NCI-H2107 (cell line): ENCODE results near the gene ACY1.

Experiments used
- DNase-seq: peaks from one replicate; lab custom pipeline; 2025; lab: John Stamatoyannopoulos, UW

Gene ACY1

DNA sequence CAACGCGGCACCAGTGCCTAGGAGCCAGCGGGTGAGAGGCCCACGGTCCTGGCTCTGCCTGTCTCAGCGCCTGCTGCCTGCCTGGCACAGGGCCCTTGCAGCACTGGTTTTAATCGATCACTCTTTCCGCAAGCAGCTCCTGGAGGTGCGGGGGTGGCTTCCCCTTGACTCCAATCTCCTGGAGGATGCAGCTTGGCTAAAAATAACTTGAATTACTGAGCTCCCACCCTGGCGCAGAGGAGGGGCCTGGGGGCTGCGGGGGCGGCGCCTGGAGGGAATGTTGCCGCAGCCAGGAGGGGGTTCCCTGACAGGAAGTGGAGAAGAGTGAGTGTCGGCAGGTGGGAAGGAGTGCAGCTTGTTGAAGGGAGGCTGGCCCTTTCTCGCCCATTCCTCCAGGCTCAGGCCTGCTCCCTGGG is 22.2 kb downstream of the ACY1 start:
- DNase-seq: peak; percentile 6

DNA sequence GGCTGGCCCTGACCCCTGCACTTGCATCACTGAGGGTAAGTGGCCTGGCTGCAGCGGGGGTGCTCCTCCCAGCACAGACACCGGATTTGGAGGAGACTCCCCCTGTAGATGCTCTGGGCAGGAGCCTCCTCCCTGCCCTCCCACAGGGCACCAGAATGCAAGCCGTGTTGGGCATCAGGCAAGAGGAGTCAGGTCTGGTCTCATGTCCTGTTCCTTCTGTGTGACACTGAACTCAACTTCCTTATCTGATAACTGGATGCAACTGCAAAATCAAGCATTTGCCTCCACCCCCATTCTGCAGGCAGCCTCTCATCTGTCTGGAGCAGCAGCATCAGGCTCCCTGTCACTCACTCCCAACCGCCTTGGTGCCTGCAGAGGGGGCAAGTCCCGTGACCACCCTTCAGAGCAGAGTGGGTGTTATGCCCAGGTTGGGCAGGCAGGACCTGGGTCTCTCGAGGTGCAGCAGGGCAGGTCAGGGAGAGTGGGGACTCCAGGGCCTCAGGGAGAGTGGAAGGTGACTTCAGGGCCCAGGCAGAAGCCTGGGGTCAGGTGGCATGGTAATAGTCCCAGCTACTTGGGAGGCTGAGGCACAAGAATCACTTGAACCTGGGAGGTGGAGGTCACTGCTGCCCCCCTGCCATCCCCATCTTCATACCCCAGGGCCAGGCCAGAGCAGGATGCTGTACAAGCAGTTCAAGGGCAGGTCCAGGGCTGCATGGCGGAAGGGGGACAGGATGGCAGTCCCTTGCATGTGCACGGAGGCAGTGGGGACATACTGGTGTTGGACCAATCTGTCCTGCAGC is 22.9 kb downstream of the ACY1 start:
- DNase-seq: no peak

DNA sequence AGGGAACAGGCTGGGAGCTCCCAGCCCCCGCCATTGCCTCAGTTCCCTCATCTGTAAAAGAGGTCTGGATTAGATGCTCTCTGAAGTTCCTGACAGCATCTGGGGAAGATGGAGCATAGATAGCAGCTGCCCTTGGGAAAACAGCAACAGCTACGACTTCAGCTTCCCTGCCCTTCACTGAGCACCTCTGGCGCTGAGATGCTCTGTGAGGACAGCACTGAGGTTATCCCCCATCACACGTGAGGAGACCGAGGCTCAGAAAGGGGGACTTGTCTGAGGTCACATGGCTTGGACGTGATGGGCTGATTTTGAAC is 23.4 kb downstream of the ACY1 start:
- no peak for DNase-seq

DNA sequence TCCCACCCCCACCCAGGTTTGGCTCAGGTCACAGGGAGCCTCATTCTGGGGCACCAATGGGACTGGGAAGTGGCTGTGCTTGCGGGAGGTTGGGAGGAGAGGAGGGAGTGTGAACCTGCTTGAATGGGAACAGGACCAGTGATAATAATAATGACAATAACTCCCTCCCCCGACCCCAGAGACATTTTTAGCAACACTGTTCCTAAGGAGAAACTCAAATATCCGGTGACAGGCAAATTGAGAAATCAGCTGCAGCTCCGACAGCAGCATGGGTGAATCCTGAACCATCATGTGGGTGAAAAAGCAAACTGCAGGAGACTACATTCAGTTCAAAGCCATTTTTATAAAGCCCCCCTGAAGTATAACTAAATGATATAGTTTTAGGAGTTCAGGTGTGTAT is 24.0 kb downstream of the ACY1 start:
- no peak for DNase-seq

DNA sequence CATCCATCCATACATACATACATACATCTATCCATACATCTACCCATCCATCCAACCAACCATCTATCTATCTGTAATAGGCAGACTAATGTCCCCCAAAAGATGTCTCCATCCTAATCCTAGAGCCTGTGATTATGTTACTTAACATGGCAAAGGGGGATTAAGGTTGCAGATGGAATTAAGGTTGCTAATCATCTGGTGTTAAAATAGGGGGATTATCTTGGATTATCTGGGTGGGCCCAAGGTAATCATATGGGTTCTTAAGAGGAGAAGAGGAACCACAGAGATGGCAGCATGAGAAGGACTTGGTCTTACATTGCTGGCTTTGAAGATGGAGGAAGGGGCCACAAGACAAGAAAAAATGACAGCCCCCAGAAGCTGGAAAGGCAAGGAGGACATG is 27.1 kb downstream of the ACY1 start:
- no peak for DNase-seq

DNA sequence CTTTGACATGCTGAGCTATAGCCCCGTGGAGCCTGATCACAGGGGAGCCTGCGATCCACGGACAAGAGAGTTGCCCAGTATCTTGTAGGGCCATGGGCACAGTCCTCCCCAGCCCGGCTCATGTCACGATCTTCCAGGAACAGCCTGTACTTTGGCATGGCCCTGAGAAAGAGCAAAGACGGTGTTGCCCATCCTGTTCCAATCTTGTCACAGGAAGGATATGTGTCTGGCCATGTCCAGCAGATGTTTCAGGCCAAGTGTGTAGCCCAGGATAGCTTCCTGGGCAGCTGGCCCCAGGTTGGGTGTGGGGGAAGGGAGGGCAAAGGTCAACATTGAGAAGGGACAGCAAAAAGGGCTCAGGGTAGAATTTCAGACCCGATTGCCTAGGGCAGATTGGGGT is 29.4 kb downstream of the ACY1 start:
- DNase-seq: no peak

DNA sequence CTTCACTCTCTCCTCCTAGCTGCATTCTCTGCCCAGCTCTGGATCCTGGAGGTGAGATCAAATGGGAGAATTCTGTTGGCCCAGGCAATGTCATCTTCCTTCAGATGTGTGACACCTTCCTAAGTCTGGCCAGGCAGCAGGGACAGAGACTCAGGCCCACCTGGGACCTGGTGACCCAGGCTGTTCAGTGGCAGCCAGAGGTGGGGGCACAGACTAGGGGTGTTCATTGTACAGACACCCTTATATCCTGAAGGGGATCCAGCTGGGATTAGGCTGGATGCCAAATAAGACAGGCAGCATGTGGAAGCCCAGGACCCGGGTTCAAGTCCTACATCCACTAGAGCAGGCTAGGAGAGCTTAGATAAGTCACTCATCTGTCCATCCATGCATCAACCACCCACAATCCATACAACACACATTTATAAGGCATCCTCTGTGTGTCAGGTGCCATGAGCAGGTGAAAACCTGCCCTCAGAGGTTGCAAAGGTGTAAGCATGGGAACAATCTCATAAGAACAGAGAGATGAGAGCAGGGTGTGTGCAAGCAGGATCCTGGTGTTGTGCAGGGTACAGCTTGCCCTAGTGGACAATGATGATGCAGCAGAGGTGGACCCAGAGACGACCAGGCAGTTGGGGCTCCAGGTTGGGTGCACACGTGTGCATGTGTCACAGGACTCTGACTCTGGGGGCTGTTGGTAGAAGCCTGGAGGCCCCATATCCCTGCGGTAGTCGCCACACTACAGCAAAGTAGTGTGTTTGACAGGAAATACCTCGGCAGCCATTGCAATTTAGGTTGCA is 30.7 kb downstream of the ACY1 start:
- DNase-seq: no peak

DNA sequence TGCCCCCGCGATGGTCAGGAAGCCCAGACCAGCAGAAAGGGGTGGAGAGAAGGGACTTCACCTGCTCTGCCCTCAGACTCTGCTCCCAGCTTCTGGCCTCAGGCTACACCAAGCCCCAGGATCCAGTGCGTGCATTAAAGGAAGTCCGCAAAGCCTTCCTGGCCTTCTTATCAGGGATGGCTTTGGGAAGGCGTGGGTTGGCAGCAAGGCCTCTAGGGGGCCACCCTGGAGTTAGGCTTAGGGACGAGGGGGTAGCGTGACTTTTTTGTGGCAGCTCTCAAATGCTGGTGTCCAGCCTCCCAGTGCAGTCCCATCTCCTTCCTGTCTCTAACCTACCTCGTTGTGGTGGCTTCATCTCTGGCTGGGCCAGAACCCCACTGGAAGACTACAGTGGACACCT is 31.3 kb downstream of the ACY1 start:
- no peak for DNase-seq

DNA sequence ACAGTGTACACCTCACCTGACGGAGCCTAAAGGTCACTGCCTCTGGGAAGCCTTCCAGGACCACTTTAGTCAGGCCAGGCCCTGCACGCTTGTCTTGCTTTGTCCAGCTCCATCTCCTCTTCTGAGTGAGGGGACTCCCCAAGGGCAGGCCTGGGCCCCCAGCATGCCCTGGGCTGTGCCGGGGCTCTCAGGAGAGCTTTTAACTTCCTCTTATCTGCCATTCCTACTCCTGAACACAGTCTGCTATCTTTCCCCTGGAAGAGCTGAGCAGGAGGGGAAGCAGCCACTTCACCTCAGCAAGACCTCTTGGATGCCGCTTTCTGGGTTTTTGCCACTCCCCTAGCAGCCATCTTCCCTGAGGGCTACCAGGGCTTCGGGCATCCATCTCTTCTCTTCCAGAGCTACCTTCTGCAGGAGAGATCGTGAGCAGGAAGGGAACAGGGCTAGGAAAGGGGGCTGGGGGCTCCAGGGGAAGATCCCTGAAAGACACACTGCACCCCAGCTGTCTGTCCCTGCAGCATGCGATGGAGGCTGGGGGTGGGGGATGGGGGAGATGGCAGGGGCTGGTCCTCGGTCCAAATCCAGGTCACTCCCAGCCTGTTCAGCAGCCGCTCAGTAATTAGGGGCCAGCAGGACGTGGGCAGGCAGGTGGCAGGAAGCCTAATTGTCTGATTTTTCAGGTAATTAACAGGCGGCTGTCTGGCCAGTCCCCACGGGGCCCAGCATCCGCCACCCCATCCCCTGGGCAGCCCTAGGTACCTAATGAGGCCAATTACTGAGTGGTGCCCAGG is 32.3 kb downstream of the ACY1 start:
- no peak for DNase-seq

DNA sequence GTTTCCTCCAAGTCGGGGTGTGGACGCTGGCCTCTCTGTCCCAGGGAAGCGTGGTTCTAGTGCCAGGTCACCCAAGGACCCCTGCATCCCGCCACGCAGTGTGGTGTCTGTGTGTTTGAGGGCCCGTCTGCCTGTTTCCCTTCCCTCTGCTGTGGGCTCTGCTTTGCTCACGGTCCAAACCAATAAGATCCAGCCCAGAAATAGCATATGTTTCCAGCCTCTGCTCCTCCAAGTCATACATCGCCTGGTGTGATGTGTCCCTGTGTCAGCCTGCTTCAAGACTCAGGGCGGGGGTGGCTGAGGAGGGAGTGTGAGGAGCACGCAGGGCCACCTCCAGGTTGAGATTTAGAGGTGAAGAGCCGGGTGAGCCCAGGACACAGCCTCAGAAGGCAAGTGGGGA is 34.3 kb downstream of the ACY1 start:
- DNase-seq: no peak

DNA sequence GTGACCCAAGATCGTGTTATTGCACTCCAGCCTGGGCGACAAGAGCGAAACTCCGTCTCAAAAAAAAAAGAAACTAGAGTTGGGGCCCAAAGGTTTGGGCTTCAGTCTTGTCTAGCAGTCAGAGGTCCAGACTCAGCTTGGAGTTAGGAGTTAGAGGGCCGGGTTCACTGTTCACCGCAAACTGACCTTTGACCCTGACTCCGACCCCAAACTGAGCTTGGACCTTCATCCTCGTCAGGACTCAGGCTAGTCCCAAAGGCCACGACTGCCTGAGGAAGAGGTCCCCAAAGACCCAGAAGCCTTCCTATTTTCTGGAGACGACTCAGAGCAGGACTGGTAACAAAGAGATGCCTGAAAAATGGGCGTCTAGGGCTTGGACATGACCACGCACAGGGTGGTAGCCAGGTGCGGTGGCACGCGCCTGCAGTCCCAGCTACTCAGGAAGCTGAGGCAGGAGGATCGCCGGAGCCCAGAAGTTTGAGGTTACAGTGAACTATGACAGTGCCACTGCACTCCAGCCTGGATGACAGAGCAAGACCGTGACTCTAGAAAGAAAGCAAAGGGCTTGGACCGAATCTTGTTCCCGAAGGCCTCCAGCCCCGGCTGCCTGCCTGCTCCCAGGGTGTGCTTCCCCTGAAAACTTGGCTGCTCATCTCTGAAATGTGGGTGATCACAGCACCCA is 35.1 kb downstream of the ACY1 start:
- no peak for DNase-seq

DNA sequence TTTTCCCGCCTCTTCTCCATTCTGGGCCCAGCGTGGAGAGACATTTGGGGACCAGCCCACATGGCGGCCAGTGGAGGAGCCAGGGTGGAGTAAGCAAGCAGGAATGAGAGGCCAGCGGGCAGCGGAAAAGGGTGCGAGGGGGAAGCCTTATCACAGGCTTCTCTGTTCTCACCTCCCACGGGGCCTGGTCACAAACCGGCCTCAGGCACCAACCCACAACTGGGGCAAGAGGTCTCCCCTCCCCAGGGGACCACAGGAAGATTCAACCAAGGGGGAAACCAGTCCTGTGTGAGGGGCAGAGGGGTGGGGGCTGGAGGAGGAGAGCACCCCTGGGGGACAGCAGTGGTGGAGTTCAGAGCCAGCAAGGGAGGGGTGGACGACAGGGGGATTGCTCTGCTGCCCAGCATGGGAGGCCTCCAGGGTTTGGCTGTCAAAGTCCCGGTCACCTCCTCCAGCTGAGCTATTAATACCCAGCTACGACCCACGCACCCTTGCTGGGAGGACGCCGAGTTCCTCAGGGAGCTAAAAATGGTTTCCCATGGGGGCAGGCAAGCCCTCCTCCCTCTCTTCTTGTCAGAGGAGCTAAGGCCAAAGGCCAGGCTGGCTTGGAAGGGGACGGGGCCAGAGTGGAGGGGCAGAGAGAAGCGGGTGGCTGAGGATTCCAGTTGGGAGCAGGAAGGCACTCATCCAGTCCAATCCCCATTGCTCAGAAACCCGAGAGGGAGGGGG is 36.2 kb downstream of the ACY1 start:
- DNase-seq: no peak

DNA sequence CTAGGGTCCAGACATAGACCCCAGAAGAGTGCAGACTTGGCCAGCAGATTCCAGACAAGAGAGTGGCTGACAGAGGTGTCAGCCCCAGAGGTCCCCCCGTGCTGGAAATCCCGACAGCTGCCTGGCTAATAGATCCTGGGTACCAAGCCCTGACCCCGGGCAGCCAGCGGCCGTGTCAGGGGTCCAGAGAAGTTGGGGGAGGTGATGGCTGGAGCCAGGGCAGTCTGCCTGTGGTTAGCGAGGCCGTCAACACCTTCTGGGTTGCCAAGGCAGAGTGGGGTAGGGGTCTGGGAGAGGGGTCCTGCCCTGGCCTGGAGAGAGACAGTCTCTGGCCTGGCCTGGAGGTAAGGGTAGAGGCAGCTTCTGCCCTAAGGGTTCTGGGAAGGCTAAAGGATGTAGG is 37.5 kb downstream of the ACY1 start:
- no peak for DNase-seq

DNA sequence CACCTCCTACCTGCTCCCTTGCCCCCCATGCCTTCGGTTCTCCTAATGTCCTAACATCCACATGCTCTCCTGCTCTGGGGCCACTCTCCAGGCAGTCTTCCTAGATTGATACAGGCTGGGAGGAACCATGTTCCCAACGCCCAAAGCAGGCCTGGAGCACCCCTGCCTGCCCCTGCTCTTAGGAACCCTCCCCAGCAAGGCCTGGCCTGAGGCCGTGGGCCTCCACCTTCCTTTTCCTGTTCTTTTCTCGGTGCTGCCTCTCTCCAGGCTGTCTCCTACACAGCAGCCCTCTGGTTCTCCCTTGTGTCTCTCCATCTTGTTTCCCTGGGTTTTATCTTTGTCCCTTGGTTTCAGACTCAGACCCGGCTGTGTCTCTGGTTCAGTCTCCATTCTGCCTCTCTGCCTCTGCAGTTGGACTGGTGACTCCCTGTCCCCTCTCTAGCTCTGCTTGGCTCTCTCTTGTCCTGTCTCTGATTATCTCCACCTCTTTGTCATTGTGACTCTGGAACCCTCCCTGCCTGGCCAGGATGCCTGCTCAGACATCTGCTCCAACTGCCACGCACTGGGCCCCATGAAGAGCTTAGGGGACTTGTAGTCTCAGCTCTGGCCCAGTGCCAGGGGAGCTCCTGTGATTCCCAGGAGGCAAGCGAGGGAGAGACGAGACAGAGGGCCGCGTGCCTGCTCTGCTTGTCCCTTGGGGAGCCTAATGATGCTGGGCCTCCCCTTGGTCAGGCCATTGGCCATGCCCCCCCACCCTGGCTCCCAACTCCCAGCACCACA is 38.3 kb downstream of the ACY1 start:
- DNase-seq: peak; percentile 9

DNA sequence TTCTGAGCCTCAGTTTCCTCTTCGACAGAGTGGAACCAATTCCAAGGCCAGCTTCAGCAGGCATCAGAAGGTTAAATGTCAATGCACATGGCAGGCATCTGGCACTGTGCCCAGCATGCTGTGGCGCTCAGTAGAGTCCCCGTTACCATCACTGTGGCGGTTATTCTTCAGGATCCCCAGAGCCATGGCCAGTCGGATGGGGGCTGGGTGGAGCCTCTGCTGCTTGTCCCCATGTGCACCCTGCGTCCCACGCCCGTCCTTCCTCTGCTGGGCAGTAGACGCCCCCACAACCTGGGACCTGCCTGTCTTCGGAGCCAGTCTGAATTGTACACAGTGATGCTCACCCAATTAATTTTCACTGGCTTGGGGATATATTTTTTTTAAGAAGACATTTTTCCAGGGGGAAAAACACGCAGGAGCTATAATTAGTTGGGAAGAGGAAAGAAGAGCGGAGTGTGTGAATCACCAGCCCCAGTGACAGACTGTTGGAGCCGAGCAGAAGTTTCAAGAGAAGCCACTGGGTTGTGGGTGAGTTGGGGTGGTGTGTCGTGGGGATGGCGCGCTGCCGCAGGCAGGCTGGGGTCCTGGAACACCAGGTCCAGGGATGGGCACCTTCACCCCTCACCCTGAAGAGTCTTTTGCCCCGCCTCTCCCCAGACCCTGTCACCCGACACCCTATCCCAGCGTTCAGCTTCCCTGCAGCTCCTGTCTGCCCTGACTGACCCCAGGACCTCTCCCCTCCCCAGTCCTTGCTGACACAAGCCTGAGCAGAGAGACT is 39.2 kb downstream of the ACY1 start:
- DNase-seq: no peak

DNA sequence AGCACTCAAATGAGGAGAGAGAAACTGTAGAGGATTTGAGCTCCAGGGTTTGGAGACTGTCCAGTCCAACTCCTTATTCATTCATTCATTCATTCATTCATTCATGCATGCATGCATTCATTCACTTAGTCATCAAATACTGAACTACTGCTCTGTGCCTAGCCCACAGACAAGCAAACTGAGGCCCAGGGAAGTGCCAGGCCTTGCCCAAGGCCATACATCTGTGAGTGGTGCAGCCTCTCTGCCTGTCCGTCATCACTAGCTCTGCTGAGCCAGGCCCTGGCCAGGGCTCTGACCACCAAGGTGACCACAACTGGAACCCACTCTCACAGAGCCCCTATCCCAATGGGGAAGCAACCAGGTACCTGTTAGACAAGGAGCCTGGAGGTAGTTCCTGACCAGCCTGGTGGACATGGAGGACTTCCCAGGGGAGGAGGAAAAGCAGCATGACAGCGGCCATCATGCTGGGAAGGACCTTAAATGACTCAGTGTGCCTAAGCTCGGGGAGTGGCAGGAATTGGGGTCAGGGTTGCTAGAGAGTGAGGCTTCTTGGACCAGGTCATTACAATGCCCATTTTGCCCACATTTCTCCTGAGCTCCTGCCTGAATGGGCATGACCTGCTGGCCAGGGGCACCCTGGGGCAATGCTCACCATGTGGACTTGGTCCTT is 39.9 kb downstream of the ACY1 start:
- DNase-seq: no peak

DNA sequence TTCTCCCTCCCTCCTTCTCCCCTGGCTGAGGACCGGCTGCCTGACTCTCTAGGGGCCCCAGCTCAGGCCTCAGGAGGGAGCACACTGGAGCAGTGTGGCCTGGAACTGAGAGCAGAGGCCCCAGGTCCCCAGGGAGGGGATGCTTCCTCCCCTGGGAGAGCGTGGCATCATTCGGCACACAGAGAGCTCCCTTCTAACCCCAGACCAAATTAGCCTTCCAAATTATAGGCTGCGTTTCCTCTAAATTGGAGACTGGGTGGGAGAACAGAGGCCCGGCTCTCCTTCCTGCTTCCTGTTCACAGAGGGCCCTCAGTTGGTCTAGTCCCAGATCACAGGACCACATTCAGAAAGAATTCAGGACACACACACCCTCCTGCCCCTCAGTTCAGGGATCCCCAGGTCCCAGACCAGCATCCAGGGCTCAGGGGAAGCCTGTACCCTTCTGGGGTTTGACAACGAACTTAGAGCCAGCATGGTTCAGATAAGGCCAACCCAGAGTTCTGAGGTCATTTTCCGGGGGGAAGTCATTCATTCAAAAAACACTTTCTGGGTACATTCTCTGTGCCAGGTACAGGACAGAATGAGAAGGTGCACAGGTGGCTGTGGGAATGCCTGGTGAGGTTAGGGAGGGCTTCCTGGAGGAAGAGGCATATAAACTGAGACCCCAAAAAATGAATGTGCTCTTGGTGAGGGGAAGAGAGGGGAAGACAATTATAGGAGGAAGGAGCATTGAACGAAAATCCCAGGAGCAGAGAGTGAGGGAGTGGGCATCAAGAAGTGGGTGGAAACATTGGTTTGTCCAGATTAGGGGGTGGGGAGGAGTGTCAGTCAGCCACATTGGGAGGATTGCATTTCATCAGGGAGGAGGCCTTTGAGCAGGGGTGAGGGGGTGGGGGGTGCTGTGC is 40.8 kb downstream of the ACY1 start:
- no peak for DNase-seq

DNA sequence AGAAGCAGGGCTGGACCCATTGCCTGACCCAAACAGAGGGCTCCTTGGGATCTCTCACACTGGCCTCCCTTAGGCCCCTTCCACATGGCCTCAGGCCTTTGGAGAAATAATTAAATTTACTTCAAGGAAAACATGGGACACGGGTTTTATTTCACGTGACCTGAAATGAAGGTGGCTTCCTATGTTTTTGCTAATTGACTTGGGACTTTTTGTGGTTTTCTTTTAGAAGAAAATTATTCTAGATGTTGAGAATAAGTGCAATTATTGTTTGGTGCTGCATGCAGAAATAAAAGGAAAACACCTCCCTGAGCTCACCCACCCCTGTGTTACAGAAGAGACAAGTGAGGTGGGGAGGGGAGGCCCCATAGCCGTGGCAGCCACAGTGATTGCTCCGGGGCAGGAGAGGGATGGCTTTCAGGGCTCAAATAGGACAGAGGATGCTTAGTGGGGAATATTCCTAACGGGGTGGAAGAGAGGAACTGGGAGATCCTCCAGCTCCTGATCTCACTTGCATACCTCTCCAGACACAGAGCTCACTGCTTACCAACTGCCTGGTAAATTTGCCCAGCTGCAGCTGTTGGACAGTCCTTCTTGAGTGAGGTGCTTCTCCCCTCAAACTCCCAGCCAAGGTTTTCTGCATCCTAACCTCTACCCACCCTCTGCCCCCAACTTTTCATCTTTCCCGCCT is 41.6 kb downstream of the ACY1 start:
- no peak for DNase-seq
